Measurements from ENCODE around the gene RNF114. TPM values are rescaled to one million over a fixed set of nuclear protein-coding genes. Genes with fewer than 3 reads are reported as not detected.

The RNF114 gene
- polyA plus RNA-seq, 1 of the 3 experiments (the other 2 are of a cell fraction): 55.0 TPM

DNA sequence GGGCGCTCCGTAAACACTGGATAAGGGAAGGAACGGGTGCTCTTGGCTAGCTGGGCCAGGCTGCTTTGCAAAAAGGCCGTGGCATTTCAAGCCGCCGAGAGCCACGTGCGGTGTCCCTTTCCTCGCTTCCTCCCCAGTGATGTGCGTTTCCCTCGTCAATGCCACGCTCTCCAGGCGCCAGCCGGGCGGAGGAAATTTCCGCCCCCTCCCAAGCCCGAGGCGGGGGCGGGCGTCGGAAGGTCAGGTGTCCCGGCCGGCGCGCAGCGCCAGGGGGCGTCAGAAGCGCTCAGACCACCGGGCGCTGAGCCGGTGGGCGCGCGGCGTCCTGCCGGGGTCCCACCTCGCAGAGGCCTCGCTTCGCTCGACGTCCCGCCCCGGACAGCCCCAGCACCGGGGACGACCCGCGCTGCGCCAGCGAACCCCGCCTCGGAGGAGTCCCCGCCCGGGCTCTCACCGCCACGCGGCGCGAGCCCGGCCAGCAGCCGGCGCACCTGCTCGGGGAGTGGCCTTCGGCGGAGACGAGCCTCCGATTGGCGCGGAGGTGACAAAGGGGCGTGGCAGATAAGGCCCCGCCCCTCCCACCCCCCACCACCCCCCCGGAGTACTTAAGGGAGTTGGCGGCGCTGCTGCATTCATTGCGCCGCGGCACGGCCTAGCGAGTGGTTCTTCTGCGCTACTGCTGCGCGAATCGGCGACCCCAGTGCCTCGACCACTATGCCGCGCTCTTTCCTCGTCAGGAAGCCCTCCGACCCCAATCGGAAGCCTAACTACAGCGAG, 46.3 kb downstream of the RNF114 start, which contains the start of gene SNAI1 (continued):
- TF ChIP-seq, protein P1, sequence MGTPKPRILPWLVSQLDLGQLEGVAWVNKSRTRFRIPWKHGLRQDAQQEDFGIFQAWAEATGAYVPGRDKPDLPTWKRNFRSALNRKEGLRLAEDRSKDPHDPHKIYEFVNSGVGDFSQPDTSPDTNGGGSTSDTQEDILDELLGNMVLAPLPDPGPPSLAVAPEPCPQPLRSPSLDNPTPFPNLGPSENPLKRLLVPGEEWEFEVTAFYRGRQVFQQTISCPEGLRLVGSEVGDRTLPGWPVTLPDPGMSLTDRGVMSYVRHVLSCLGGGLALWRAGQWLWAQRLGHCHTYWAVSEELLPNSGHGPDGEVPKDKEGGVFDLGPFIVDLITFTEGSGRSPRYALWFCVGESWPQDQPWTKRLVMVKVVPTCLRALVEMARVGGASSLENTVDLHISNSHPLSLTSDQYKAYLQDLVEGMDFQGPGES (IDR thresholded peaks at IDR 0.05; ENCODE audit: low read depth, low read length): no peak
- TF ChIP-seq RXRA (IDR thresholded peaks at IDR 0.05; ENCODE audit: borderline replicate concordance, low read depth) (no peak), RFX5 (IDR thresholded peaks at IDR 0.05; ENCODE audit: low read length) (no peak), YY1 (IDR thresholded peaks at IDR 0.05; ENCODE audit: low read depth) (no peak)

DNA sequence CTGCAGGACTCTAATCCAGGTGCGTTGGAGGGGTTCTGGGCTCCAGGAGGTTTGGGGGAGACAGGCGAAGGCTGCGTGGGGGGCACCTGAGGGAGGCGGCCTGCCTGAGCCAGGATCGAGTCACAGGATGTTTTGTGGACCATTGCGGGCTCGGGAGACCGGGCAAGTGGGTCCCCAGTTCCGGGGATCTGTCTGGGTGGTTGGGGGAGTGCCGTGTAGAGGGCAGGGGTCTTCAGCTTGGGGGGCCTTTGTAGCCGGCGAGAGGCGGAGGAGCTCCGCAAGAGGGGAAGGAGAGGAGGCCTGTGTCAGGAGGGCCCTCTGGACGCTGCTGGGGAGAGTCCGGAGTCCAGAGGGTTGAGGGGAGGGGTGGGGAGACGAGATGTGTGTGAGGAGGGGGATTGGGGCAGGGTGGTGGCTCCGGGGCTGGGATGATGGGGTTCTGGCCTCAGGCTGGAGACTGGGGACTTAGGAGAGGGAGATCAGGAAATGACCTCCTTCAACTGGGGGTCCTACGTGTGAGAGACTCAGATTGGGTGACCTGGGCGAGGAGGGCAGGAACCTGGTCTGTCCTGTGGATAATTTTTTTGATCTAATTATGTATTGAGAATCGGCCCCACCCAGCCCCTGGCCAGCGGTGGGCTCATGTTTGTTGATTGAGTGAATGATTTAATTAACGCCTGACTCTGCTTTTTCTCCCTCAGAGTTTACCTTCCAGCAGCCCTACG, 47.1 kb downstream of the RNF114 start:
- WGBS (ENCODE audit: low lambda C conversion rate): 13% methylated on average over 24 of the region's 24 CpGs
- H2AFZ ChIP-seq (ENCODE audit: low read depth): no peak overlapping the region
- no peaks in the 10 kb centered on the region for H3K27me3 ChIP-seq (ENCODE audit: insufficient read depth)
- H3K27ac ChIP-seq (ENCODE audit: low read depth in 2 of 2, low read length in 1 of 2): peak overlapping the region; percentile 43 to 76; a peak in 3 of 4 replicates
- peak overlapping the region; percentile 97 for H3K4me2 ChIP-seq
- peaks cover 0 to 6% of the 10 kb centered on the region in 2 experiments for H3K36me3 ChIP-seq (replicated peaks in 1 of 2; ENCODE audit: control insufficient read depth in 1 of 2, insufficient read depth in 2 of 2, low read length in 1 of 2)
- DNase-seq: peak; percentile 62
- H3K4me1 ChIP-seq (ENCODE audit: control insufficient read depth in 1 of 2, insufficient read depth in 2 of 2, low read depth in 1 of 2, low read length in 1 of 2): peaks cover 15 to 47% of the 10 kb centered on the region in 2 experiments
- peak overlapping the region; percentile 91 for H3K9ac ChIP-seq
- H3K4me3 ChIP-seq (ENCODE audit: low read depth in 2 of 2, low read length in 1 of 2): peak overlapping the region; percentile 76 to 80
- H4K20me1 ChIP-seq (ENCODE audit: insufficient read depth): peaks cover 26% of the 10 kb centered on the region
- H3F3A ChIP-seq (replicated peaks; ENCODE audit: insufficient read depth): peaks cover 29% of the 10 kb centered on the region
- TF ChIP-seq SIN3A (IDR thresholded peaks at IDR 0.05; ENCODE audit: borderline replicate concordance, low read depth, low read length): no peak
- no peak for TF ChIP-seq RFX5 (IDR thresholded peaks at IDR 0.05; ENCODE audit: low read length)
- no peak for TF ChIP-seq RXRA (IDR thresholded peaks at IDR 0.05; ENCODE audit: borderline replicate concordance, low read depth)
- TF ChIP-seq GABPA (IDR thresholded peaks at IDR 0.05; ENCODE audit: low read depth): no peak
- no peak for TF ChIP-seq EZH2phosphoT487 (IDR thresholded peaks at IDR 0.05; ENCODE audit: borderline replicate concordance, low read depth)
- no peak for TF ChIP-seq TEAD4 (IDR thresholded peaks at IDR 0.05; ENCODE audit: borderline replicate concordance, insufficient read depth)
- TF ChIP-seq TAF1 (IDR thresholded peaks at IDR 0.05; ENCODE audit: borderline replicate concordance, low read depth, low read length): no peak
- TF ChIP-seq NFIC (IDR thresholded peaks at IDR 0.05; ENCODE audit: borderline replicate concordance): no peak
- no peak for TF ChIP-seq RAD21 (IDR thresholded peaks at IDR 0.05; ENCODE audit: low read length)
- TF ChIP-seq FOSL2 (IDR thresholded peaks at IDR 0.05; ENCODE audit: borderline replicate concordance, low read depth): no peak
- TF ChIP-seq, protein P1 (IDR thresholded peaks at IDR 0.05; ENCODE audit: low read depth, low read length): no peak
- no peak for TF ChIP-seq JUND (IDR thresholded peaks at IDR 0.05)
- no peak for TF ChIP-seq GATA2 (CRISPR knock-in tag; IDR thresholded peaks at IDR 0.05)
- TF ChIP-seq, protein P2, sequence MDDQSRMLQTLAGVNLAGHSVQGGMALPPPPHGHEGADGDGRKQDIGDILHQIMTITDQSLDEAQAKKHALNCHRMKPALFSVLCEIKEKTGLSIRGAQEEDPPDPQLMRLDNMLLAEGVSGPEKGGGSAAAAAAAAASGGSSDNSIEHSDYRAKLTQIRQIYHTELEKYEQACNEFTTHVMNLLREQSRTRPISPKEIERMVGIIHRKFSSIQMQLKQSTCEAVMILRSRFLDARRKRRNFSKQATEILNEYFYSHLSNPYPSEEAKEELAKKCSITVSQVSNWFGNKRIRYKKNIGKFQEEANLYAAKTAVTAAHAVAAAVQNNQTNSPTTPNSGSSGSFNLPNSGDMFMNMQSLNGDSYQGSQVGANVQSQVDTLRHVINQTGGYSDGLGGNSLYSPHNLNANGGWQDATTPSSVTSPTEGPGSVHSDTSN (IDR thresholded peaks at IDR 0.05): no peak
- TF ChIP-seq, protein P3, sequence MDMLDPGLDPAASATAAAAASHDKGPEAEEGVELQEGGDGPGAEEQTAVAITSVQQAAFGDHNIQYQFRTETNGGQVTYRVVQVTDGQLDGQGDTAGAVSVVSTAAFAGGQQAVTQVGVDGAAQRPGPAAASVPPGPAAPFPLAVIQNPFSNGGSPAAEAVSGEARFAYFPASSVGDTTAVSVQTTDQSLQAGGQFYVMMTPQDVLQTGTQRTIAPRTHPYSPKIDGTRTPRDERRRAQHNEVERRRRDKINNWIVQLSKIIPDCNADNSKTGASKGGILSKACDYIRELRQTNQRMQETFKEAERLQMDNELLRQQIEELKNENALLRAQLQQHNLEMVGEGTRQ (IDR thresholded peaks at IDR 0.05; ENCODE audit: borderline replicate concordance, low read depth, low read length): no peak
- TF ChIP-seq, protein P4, sequence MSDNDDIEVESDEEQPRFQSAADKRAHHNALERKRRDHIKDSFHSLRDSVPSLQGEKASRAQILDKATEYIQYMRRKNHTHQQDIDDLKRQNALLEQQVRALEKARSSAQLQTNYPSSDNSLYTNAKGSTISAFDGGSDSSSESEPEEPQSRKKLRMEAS (IDR thresholded peaks at IDR 0.05; ENCODE audit: low read depth): no peak
- TF ChIP-seq RCOR1 (IDR thresholded peaks at IDR 0.05; ENCODE audit: low read length): no peak
- no peak for TF ChIP-seq YY1 (IDR thresholded peaks at IDR 0.05; ENCODE audit: low read depth)
- no peak for TF ChIP-seq ELF1 (IDR thresholded peaks at IDR 0.05)
- TF ChIP-seq SMC3 (IDR thresholded peaks at IDR 0.05; ENCODE audit: low read depth, low read length): no peak; the same call in 1 of the 2 replicates
- POLR2A ChIA-PET: interaction anchor here (0.6 to 4.2 kb wide), 12 partner anchors 11 to 191 kb away, joined by 3 to 27 read pairs (median 6); no protein-coding TSS in a partner anchor
- H3K9me3 ChIP-seq: no peaks in the 10 kb centered on the region
- no peaks in the 10 kb centered on the region for H3K9me2 ChIP-seq
- CTCF ChIA-PET: interaction anchor here (0.6 to 22.2 kb wide), 9 partner anchors 29 to 186 kb away, joined by 3 to 807 read pairs (median 10); no protein-coding TSS in a partner anchor
- peaks cover 54% of the 10 kb centered on the region for H3K79me2 ChIP-seq (ENCODE audit: insufficient read depth)
